NCI-H1694 (cell line): ENCODE data around the gene RBM28.

Experiments used
- DNase-seq: peaks from one replicate; lab custom pipeline; 2025; lab: John Stamatoyannopoulos, UW

Gene RBM28

GRCh38 chr7:128370491-128370890 lies 26.8 kb upstream of the RBM28 start:
- no peak for DNase-seq

- no peak for DNase-seq
These were observed 23.3 kb upstream of the RBM28 start for GRCh38 chr7:128366986-128367385.

DNA sequence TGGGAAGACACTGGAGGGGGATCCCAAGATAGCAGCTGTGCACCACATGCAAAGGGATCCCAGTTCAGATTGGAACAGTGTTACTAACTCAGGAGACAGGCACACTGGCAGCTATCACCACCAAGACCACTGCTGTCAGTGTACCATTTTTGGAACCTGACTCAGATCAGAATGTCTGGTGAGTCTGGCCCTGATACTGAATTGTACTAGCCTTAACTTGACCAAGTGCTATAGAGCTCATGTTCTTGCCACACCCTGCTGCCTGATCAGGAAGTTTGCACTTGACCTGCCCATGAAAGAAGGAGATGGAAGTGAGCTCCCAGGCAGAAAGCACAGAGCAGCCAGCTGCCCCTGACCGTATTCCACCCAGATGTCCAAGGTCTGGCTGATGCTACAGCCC lies 22.6 kb upstream of the RBM28 start:
- no peak for DNase-seq

- no peak for DNase-seq
These were observed 21.7 kb upstream of the RBM28 start for GRCh38 chr7:128365432-128365831.

GRCh38 chr7:128364166-128364870 lies 20.6 kb upstream of the RBM28 start:
- DNase-seq = no peak

GRCh38 chr7:128363261-128363721 lies 19.6 kb upstream of the RBM28 start:
- no peak for DNase-seq

DNA sequence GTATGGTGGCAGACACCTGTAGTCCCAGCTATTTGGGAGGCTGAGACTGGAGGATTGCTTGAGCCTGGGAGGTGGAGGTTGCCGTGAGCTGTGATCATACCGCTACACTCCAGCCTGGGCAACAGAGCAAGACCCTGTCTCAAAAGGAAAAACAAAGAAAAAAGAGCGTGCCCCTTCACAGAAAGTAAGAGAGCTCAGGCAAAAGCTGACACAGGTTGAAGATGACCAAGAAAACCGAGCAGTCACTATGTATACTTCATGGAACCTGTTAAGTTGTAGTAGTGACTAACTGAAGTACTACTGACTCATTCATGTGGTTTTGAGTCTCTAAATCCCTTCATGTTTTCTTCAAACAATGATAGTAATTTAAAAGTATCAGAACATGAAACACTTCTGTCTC lies 19.0 kb upstream of the RBM28 start:
- no peak for DNase-seq

- peak; percentile 40 for DNase-seq
These were observed 18.0 kb upstream of the RBM28 start, which contains the start of gene PRRT4 for GRCh38 chr7:128361411-128362379. TSS of gene PRRT4 (minus strand) at chr7:128361690.

DNA sequence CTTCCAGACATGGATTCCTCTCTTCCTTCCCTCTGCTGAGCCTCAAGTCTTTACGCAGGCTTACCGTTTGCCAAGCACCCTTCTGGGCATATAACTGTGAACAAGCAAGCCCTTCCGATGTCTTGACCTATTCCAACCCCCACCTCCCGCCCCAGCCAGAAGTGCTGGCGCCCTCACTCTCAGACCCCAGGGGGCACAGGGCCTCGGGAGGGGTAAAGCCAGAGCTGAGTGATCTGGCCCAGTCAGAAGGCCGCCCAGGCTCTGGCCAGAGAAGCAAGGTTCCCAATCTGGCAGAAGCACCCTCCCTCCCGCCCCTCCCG lies 16.6 kb upstream of the RBM28 start:
- no peak for DNase-seq

DNA sequence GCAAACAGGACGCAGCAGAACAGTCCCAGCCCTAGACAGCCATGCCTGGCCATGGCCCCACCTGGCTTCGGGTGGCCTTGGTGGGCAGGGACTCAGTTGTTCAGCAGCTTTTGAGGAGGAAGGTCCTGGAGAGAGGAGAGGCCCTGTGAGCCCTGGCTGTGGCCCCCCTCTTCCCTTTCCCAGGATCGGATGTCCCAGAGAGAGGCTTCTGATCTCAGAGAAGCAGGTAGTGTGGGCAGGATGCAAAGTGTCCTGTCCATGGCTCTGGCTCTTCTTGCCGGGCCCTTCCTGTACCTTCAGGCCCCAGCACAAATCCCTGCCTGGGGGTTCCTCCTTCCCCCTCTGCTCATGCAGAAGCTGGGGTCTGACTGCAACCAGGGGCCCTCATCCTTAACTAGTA lies 16.2 kb upstream of the RBM28 start:
- DNase-seq = no peak

DNA sequence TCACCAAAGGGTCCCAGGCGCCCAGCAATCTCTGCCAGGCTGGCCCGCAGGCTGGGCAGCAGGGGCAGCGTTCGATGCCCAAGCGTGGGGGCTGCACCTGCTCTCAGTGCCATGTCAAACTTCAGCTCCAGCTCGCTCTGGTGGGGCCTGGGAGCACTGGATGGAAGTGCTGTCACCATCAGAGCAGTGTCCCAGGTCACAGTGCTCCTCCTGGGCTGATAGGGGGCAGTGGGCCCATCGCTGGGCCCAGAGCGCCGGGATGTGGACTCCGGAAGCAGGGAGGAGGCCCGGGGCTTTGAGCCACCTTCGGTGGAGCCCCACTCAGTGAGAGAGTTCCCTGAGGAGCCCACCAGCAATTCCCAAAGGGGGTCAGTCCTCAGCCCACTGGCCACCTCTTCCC lies 15.6 kb upstream of the RBM28 start:
- no peak for DNase-seq

GRCh38 chr7:128358233-128358632 lies 14.5 kb upstream of the RBM28 start:
- DNase-seq = no peak

- no peak for DNase-seq
These were observed 13.5 kb upstream of the RBM28 start for GRCh38 chr7:128357217-128357613.

DNA sequence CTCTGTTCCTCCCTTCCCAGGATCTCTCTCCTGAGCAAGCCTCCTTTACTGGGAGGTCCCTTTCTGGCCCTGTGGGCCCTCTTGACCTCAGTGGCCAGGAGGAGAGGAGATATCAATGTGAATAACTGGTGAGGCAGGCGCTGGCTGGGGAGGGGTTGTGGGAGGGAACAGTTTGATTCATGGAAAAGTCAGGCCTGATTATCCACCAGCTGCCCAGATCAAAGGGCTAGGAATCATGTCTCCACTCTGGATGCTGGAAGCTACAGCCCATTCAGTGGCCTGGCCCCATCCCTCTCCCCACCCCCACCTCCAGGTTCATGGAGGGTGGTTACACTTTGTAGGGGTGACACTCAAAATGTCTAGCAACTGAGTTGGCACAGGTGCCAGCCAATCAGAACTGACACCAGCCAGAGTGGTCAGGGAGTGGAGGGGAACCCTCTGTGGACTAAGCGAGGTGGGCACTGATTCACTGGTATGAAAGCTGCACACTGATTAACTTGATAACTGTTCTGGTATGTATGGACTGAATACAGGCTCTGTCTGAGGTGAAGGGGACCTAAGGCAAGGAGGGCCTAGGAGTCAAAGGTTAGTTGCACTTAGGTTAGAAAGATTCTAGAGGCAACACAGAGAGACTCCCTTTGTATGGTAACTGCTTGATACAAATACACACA lies 13.0 kb upstream of the RBM28 start:
- DNase-seq = no peak

- no peak for DNase-seq
These were observed 9.9 kb upstream of the RBM28 start for GRCh38 chr7:128353610-128354009.

DNA sequence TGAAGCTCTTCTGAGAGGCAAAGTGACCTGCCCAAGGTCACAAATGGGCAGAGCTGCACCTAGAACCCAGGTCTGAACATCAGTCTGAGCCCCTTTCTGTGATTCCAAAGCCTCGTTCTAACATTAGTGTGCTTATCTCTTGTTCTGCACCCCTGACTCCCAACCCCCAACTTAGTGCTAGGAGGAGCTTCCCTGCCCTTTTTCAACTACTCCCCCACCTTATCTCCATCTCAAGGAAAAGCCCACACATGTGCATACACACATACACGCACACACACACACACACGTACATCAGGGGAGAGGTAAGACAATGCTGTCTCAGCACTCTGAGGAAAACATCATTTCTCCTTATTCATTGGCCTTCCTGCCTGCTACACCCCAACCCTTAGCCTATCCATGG lies 9.5 kb upstream of the RBM28 start:
- DNase-seq = no peak

GRCh38 chr7:128352636-128353035 lies 8.9 kb upstream of the RBM28 start:
- DNase-seq = no peak

GRCh38 chr7:128352153-128352537 lies 8.4 kb upstream of the RBM28 start:
- no peak for DNase-seq

- DNase-seq = no peak
These were observed 7.8 kb upstream of the RBM28 start for GRCh38 chr7:128351296-128352152.

DNA sequence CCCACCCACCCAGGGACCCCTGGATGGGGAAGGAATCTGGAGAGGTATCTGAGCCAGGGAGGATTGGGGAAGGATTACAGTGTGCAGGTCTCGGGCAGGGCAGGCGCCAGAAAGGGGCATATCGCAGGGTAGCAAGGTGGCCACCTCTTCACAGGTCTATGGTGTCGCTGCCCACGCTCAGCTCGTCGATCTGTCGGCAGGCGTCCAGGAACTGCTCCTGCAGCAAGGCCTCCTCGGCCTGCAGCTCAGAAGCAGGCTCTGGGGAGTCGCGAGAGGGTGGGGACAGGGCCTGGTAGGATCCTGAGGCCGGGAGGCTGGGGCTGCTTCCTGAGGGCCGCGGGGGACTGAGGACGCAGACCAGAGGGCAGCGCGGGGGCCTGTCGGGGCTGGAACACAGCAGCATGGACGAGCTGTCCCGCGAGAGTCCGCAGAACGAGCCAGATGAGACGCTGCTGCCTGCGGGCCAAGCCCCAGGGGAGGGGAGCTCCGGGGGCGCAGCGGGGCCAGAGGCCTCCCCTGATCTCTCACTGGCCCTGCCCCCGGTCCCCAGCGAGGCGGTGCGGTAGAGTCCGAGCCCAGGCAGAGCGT lies 7.1 kb upstream of the RBM28 start:
- no peak for DNase-seq

DNA sequence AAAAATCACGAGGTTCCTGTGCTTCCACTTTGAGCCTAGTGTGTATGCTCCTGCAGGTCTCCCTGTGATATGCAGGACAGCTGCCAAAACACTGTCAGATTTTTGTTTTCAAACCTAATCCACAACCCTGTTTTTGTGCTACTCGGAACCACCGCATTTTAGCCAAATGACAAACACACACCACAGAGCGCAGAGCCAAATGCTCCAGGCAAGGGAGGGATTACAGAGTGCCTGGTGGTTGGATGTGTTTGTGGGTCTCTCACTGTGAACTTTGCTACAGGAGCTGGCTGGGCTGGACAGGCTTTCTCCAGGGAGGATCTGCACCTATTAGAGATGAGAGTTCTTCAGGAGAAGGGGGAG lies 5.7 kb upstream of the RBM28 start:
- DNase-seq = no peak
